RWPE1 (cell line): ENCODE data around the gene DSCAM.

Source experiments
- CTCF ChIA-PET: fragments of 350-600 bp; sonication (Branson Sonifier 250); formaldehyde crosslinking; extraction: SDS; loops from one replicate; lab custom pipeline; 2021; lab: Yijun Ruan, JAX
- POLR2A ChIA-PET: fragments of 400-600 bp; formaldehyde crosslinking; extraction: SDS; loops from one replicate; lab custom pipeline; 2020; ENCODE audit warnings: antibody characterized with exemption; ENCODE audit not compliant: low non-redundant PET; lab: Yijun Ruan, JAX
- DNase-seq: peaks from one replicate; pipeline ENCODE4 v3.0.0; 2012; ENCODE audit warnings: low spot score
- H3K27ac ChIP-seq: fragments of 450-650 bp; 2 replicates; pipeline ENCODE4 v1.5.1; 2017
- TF ChIP-seq, protein P1 (sequence below): fragments of 450-650 bp; conservative IDR thresholded peaks from 2 replicates; pipeline ENCODE4 v1.5.1; 2017; ENCODE audit warnings: low read depth, mild to moderate bottlenecking

The DSCAM gene

DNA sequence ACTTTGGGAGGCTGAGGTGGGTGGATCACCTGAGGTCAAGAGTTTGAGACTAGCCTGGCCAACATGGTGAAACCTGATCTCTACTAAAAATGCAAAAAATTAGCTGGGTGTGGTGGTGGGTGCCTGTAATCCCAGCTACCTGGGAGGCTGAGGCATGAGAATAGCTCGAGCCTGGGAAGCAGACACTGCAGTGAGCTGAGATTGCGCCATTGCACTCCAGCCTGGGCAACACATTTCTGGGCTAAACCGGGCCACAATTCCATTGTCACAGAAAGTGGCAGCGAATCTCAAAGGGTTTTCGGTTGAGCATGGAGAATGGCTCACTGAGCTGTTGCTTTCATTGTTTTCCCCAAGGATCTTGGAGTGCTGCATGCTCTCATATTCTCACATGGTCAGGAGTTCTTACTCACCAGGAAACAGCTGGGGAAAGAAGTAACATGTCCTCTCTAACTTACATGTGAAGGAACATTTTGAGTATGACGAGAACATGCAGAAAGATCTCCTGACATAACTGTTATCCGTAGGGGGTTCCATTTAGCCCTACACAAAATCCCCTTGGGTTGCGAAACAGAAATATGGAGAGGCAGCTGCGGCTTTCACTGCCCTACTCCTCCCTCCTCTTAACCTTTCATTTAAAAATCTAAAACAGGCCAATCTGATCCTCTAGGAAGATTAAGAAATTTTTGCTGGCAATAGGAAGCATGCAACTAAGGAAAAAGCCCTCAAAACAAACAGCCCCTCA is 638.6 kb downstream of the DSCAM start:
- CTCF ChIA-PET, result no interaction called here
- TF ChIP-seq, protein P1, sequence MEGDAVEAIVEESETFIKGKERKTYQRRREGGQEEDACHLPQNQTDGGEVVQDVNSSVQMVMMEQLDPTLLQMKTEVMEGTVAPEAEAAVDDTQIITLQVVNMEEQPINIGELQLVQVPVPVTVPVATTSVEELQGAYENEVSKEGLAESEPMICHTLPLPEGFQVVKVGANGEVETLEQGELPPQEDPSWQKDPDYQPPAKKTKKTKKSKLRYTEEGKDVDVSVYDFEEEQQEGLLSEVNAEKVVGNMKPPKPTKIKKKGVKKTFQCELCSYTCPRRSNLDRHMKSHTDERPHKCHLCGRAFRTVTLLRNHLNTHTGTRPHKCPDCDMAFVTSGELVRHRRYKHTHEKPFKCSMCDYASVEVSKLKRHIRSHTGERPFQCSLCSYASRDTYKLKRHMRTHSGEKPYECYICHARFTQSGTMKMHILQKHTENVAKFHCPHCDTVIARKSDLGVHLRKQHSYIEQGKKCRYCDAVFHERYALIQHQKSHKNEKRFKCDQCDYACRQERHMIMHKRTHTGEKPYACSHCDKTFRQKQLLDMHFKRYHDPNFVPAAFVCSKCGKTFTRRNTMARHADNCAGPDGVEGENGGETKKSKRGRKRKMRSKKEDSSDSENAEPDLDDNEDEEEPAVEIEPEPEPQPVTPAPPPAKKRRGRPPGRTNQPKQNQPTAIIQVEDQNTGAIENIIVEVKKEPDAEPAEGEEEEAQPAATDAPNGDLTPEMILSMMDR, result no peak

DNA sequence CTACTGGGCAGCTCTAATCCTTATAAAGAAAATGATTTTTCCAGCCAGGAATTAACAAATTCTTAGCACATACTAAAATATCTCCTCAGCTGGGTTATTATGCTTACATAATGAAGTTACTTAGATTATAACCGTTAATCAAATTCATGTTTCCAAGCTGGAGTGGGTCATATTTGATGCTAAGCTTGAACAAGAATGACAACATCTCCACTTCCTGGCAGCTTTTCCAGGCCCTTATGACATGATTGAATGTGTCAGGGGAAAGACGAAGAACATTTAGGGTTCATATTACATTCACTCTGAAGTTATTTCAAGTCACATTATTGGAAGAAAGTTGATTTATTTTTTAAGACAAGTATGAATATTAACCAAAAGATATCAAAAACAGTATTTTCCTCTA is 646.0 kb downstream of the DSCAM start:
- CTCF ChIA-PET, result interaction anchor here (0.7 kb wide), 1 partner anchor 26 kb away, joined by 4 read pairs; no protein-coding TSS in a partner anchor
- TF ChIP-seq, protein P1, result no peak
- DNase-seq, result no peak
- POLR2A ChIA-PET, result no interaction called here
- H3K27ac ChIP-seq, result no peak overlapping the region

More for the DNA sequence above, 638.6 kb downstream of the DSCAM start:
- POLR2A ChIA-PET, result no interaction called here
- H3K27ac ChIP-seq, result no peak overlapping the region
- DNase-seq, result no peak

DNA sequence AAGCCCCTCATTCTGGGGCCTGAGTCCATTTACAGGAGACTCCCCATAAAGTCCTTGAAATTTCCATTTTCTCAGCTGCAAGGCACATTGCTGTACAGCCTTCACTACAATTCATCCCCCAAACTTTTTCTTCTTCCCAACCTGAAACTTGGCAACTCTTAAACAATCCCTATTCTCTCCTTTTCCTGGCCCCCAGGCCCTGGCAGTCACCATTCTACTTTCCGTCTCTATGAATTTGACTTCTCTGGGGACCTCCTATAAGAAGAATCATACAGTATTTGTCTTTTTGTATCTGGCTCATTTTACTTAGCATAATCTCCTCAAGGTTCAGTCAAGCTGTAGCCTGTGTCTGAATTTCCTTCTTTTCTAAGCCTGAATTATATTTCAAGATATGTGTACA is 646.8 kb downstream of the DSCAM start:
- H3K27ac ChIP-seq, result no peak overlapping the region
- DNase-seq, result no peak
- CTCF ChIA-PET, result interaction anchor here (0.6 to 0.7 kb wide), 2 partner anchors 25 to 468 kb away, joined by 4 read pairs; no protein-coding TSS in a partner anchor
- POLR2A ChIA-PET, result no interaction called here
- TF ChIP-seq, protein P1, result no peak

DNA sequence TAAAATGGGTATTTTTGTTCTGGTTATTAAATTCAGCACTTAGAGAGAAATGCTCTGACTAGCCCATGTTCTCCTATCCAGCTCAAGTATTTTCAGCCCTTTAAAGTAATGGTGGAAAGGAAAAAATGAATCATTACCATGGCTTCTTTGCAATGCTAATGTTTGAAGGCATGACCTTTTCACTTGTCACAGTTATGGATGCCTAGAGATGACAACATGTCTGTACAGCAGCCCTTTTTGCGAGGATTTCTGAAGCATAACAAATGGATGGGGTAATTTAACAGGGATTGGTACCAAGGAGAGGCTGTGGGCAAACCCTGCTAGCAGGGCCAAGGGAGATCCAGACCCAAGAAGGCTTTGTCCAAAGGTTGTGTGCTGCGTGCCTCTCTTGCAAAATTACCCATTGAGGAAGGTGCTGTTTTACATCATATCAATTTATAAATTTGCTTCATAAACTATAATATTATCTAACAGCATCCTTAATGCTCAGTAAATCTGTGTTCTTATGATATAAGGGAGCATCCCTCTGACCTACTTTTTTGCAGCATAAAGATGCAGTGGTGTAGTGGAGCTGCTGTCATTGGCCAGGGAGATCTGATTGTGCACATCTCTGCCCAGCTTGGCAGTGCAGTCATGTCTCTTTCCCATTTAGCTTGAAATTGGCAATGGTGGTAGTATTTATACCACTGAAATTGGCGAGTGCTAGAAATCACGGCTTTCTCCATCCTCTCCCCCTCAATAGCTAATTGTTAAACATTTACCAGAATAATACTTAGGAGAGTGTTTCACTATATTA is 652.6 kb downstream of the DSCAM start:
- H3K27ac ChIP-seq, result no peak overlapping the region
- TF ChIP-seq, protein P1, result no peak
- POLR2A ChIA-PET, result no interaction called here
- CTCF ChIA-PET, result no interaction called here
- no peak for DNase-seq

DNA sequence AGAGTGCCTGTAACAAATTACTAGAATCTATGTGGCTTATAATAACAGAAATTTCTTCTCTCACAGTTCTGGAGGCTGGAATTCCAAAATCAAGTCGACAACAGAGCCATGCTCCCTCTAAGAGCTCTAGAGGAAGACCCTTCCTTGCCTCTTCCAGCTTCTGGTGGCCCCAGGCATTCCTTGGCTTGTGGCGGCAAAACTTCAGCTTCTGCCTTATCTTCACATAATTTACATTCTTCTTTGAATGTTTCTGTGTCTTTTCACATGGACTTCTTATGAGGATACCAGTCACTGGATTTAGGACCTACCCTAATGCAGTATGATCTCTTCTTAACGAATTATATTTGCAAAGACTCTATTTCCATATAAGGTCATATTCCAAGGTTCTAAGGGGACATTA is 655.3 kb downstream of the DSCAM start:
- ChIA-PET CTCF (no interaction called here), POLR2A (no interaction called here)
- DNase-seq, result no peak
- TF ChIP-seq, protein P1, result no peak
- no peak overlapping the region for H3K27ac ChIP-seq

DNA sequence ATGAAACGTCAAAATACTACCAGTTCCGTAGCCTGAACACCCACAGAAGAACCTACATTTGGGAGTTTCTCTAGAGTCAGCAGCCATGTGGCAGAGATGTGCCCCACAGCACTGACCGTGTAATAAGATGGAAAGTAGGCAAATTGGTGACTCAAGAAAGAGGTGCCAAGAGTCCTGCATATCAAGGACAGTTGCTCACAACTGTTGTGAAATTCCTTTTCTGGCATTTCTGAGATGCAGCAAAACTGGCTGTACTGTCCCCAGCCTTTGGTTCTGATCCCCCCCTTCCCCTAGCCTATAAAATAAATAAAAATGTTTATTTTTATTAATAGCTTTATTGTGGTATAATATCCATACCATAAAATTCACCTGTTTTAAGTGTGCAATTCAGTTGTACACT is 655.8 kb downstream of the DSCAM start:
- no peak for DNase-seq
- H3K27ac ChIP-seq, result no peak overlapping the region
- TF ChIP-seq, protein P1, result no peak
- ChIA-PET CTCF (no interaction called here), POLR2A (no interaction called here)
